HCT116 (cell line): Measurements from ENCODE around the gene PDGFA. TPM values are rescaled to one million over a fixed set of nuclear protein-coding genes. Genes with fewer than 3 reads are reported as not detected.

ENCODE experiments used
- ATAC-seq: fragments of 200-7000 bp; cut with Tn5 transposase; 2 replicates; pipeline ENCODE4 v1.9.1; 2020; ENCODE audit warnings: mild to moderate bottlenecking, moderate library complexity
- BruUV-seq: library from RNA; stranded (reverse); fragments of 400-500 nt; replicated peaks from 2 replicates; lab custom pipeline; 2021; lab: Mats Ljungman, UMichigan
- CTCF ChIA-PET: fragments of 300-600 bp; sonication (Branson Sonifier 250); formaldehyde crosslinking; loops from one replicate; lab custom pipeline; 2021; ENCODE audit warnings: antibody characterized with exemption; lab: Charles Lee
- POLR2A ChIA-PET: fragments of 300-600, 350-600 bp; sonication (Branson Sonifier 250); formaldehyde crosslinking; loops from one replicate; lab custom pipeline; 2021; ENCODE audit warnings: antibody characterized with exemption; lab: Charles Lee
- RAD21 ChIA-PET, 2 experiments: fragments of 300-600 bp; sonication (Branson Sonifier 250); formaldehyde crosslinking; loops; one replicate each; lab custom pipeline; 2023; ENCODE audit warnings: low total read pairs in 2 of 2; ENCODE audit not compliant: uncharacterized antibody in 2 of 2, unreplicated experiment in 2 of 2, low non-redundant PET in 1 of 2; lab: Charles Lee
- DNase-seq: peaks from one replicate; pipeline ENCODE4 v3.0.0-alpha.2; 2010; ENCODE audit warnings: low read depth, low spot score
- H2AFZ ChIP-seq: fragments of 200-600 bp; shearing (Covaris generic), sonication (generic); 2 replicates; pipeline ENCODE4 v1.6.1; 2017; ENCODE audit warnings: low read depth, mixed run types, mixed read lengths, antibody characterized with exemption, low read length; ENCODE audit not compliant: poor library complexity, severe bottlenecking
- H3K27ac ChIP-seq: 2 replicates; pipeline ENCODE4 v1.5.1; 2012; ENCODE audit warnings: low read depth, low read length
- H3K27me3 ChIP-seq: fragments of 200-600 bp; sonication (generic); 2 replicates; pipeline ENCODE4 v1.6.1; 2016; ENCODE audit warnings: mixed run types, low read length, mixed read lengths; ENCODE audit not compliant: insufficient read depth
- H3K36me3 ChIP-seq, 2 experiments: fragments of 200-500 bp in 1 of 2; fragments of 200-600 bp in 1 of 2; sonication (Bioruptor generic) in 1 of 2; sonication (generic) in 1 of 2; 2 replicates each; pipeline versions ENCODE4 v1.5.1 to v1.6.1; 2014 to 2016; ENCODE audit warnings: low read length in 2 of 2, inconsistent platforms in 1 of 2, mixed read lengths in 1 of 2, mixed run types in 1 of 2; ENCODE audit not compliant: insufficient read depth in 2 of 2, control insufficient read depth in 1 of 2
- H3K4me1 ChIP-seq, 2 experiments: fragments of 200-600 bp in 1 of 2; sonication (generic) in 1 of 2; 2 replicates each; pipeline versions ENCODE4 v1.5.1 to v1.6.1; 2012 to 2017; ENCODE audit warnings: low read length in 2 of 2, inconsistent platforms in 1 of 2, mild to moderate bottlenecking in 1 of 2, mixed read lengths in 1 of 2, mixed run types in 1 of 2, moderate library complexity in 1 of 2; ENCODE audit not compliant: insufficient read depth in 2 of 2, control insufficient read depth in 1 of 2
- H3K4me2 ChIP-seq: fragments of 200-600 bp; sonication (generic); 2 replicates; pipeline ENCODE4 v1.6.1; 2017; ENCODE audit warnings: mixed run types, low read length, mixed read lengths
- H3K4me3 ChIP-seq, 2 experiments: fragments of 200-600 bp in 1 of 2; sonication (generic) in 1 of 2; replicated peaks in 1 of 2; 2 replicates each; pipeline ENCODE4 v1.5.1; 2011 to 2016; ENCODE audit warnings: low read length in 2 of 2, control low read depth in 1 of 2, low read depth in 1 of 2, mild to moderate bottlenecking in 1 of 2, mixed read lengths in 1 of 2, mixed run types in 1 of 2
- H3K79me2 ChIP-seq: fragments of 200-600 bp; sonication (generic); 2 replicates; pipeline ENCODE4 v1.6.1; 2017; ENCODE audit warnings: mild to moderate bottlenecking, mixed run types, low read length, moderate library complexity, mixed read lengths; ENCODE audit not compliant: insufficient read depth
- H3K9ac ChIP-seq: fragments of 200-600 bp; sonication (generic); 2 replicates; pipeline ENCODE4 v1.6.1; 2016; ENCODE audit warnings: low read length, mixed read lengths
- H3K9me2 ChIP-seq: fragments of 200-600 bp; sonication (generic), shearing (Covaris generic); 2 replicates; pipeline ENCODE4 v1.6.1; 2017; ENCODE audit warnings: mixed run types, mild to moderate bottlenecking, moderate library complexity; ENCODE audit not compliant: insufficient read depth
- H3K9me3 ChIP-seq, 2 experiments: fragments of 200-500 bp in 1 of 2; fragments of 200-600 bp in 1 of 2; sonication (Bioruptor generic) in 1 of 2; sonication (generic) in 1 of 2; 2 replicates each; pipeline ENCODE4 v1.6.1; 2014 to 2017; ENCODE audit warnings: low read length in 2 of 2, mixed read lengths in 2 of 2, inconsistent platforms in 1 of 2, low read depth in 1 of 2, mild to moderate bottlenecking in 1 of 2, mixed run types in 1 of 2, moderate library complexity in 1 of 2; ENCODE audit not compliant: control insufficient read depth in 1 of 2, insufficient read depth in 1 of 2
- H4K20me1 ChIP-seq: fragments of 200-600 bp; sonication (generic), shearing (Covaris generic); 2 replicates; pipeline ENCODE4 v1.6.1; 2017; ENCODE audit warnings: mixed run types, mild to moderate bottlenecking, moderate library complexity; ENCODE audit not compliant: insufficient read depth
- CBX3 ChIP-seq: IDR thresholded peaks from 2 replicates; pipeline ENCODE4 v1.6.1; 2012; ENCODE audit warnings: low read depth
- ELF1 ChIP-seq: IDR thresholded peaks from 2 replicates; pipeline ENCODE4 v1.6.1; 2012; ENCODE audit warnings: low read depth, borderline replicate concordance
- FOSL1 ChIP-seq: IDR thresholded peaks from 2 replicates; pipeline ENCODE4 v1.6.1; 2012; ENCODE audit warnings: low read depth
- RAD21 ChIP-seq: IDR thresholded peaks from 2 replicates; pipeline ENCODE4 v1.6.1; 2012; ENCODE audit warnings: low read depth, mild to moderate bottlenecking
- REST ChIP-seq: IDR thresholded peaks from 2 replicates; pipeline ENCODE4 v1.6.1; 2012; ENCODE audit warnings: low read depth
- SIN3A ChIP-seq: IDR thresholded peaks from 2 replicates; pipeline ENCODE4 v1.6.1; 2012; ENCODE audit warnings: low read depth
- SP1 ChIP-seq: IDR thresholded peaks from 2 replicates; pipeline ENCODE4 v1.6.1; 2012; ENCODE audit warnings: low read depth
- SRF ChIP-seq: IDR thresholded peaks from 2 replicates; pipeline ENCODE4 v1.6.1; 2012; ENCODE audit warnings: low read depth
- ZNF274 ChIP-seq: fragments of 200-500 bp; sonication (Bioruptor generic); IDR thresholded peaks from 2 replicates; pipeline ENCODE4 v1.6.1; 2014; ENCODE audit warnings: mild to moderate bottlenecking, low read depth, low read length, inconsistent platforms
- intact Hi-C: fragments of 100-400 bp; cut with micrococcal nuclease; formaldehyde crosslinking; loops from 2 replicates; pipeline ENCODE4 v1.10.0; 2022
- total RNA-seq: library from RNA; stranded (reverse); gene quantifications from one replicate; pipeline ENCODE4 v1.2.1, GENCODE V29; 2021; ENCODE audit not compliant: unreplicated experiment
- TF ChIP-seq, protein P1 (sequence below): IDR thresholded peaks from 2 replicates; pipeline ENCODE4 v1.6.1; 2011; ENCODE audit warnings: mild to moderate bottlenecking, low read length, moderate library complexity; ENCODE audit not compliant: insufficient replicate concordance; ENCODE audit errors: extremely low read depth

Gene PDGFA
- total RNA-seq, 1 experiment from 2014 or later = 44.7 TPM

DNA sequence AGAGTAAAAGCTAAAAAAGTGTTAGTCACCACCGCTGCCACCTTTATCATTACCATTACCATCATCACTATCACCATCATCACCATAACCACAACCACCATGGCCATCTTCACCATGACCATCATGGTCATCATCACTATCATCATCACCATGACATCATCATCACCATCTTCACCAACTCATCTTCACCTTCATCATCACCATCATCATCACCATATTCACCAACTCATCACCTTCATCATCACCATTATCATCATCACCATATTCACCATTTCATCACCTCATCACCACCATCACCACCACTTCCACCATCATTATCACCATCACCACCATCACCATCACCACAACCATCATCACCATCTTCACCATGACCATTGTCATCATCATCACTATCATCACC, 46.5 kb upstream of the PDGFA start:
- Histone ChIP-seq H3K4me3 (no peak overlapping the region), H3K27me3 (no peaks in the 10 kb centered on the region), H4K20me1 (no peaks in the 10 kb centered on the region), H2AFZ (no peak overlapping the region), H3K9me3 (no peaks in the 10 kb centered on the region), H3K4me2 (no peak overlapping the region), H3K4me1 (no peaks in the 10 kb centered on the region), H3K79me2 (no peaks in the 10 kb centered on the region), H3K36me3 (no peaks in the 10 kb centered on the region), H3K9me2 (no peaks in the 10 kb centered on the region), H3K9ac (no peak overlapping the region), H3K27ac (no peak overlapping the region)
- POLR2A ChIA-PET = no interaction called here
- intact Hi-C loops = no loop called here
- no peak for TF ChIP-seq REST
- no peak for TF ChIP-seq ELF1
- no peak for TF ChIP-seq ZNF274
- TF ChIP-seq FOSL1 = no peak
- no peak for TF ChIP-seq RAD21
- TF ChIP-seq, protein P1, sequence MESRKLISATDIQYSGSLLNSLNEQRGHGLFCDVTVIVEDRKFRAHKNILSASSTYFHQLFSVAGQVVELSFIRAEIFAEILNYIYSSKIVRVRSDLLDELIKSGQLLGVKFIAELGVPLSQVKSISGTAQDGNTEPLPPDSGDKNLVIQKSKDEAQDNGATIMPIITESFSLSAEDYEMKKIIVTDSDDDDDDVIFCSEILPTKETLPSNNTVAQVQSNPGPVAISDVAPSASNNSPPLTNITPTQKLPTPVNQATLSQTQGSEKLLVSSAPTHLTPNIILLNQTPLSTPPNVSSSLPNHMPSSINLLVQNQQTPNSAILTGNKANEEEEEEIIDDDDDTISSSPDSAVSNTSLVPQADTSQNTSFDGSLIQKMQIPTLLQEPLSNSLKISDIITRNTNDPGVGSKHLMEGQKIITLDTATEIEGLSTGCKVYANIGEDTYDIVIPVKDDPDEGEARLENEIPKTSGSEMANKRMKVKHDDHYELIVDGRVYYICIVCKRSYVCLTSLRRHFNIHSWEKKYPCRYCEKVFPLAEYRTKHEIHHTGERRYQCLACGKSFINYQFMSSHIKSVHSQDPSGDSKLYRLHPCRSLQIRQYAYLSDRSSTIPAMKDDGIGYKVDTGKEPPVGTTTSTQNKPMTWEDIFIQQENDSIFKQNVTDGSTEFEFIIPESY = no peak
- TF ChIP-seq SP1 = no peak
- TF ChIP-seq SIN3A = no peak
- TF ChIP-seq CBX3 = no peak
- TF ChIP-seq SRF = no peak
- RAD21 ChIA-PET = no interaction called here
- CTCF ChIA-PET = no interaction called here
- BruUV-seq = no TSS peak
- DNase-seq = no peak
- no peak for ATAC-seq
